CD4-positive, alpha-beta T cell (primary cell): ENCODE results near the gene GEMIN7. TPM values are rescaled to one million over a fixed set of nuclear protein-coding genes. Genes with fewer than 3 reads are reported as not detected.

Experiments
- ATAC-seq: fragments of 200-7000 bp; cut with Tn5 transposase; one replicate; pipeline ENCODE4 v1.10.0; 2022; ENCODE audit warnings: mild to moderate bottlenecking; ENCODE audit not compliant: poor library complexity
- CTCF ChIA-PET: fragments of 350-600 bp; sonication (Branson Sonifier 250); formaldehyde crosslinking; loops from one replicate; lab custom pipeline; 2021; ENCODE audit warnings: antibody characterized with exemption, inconsistent platforms; lab: Charles Lee
- POLR2A ChIA-PET: fragments of 350-600 bp; sonication (Branson Sonifier 250); formaldehyde crosslinking; loops from one replicate; lab custom pipeline; 2021; ENCODE audit warnings: antibody characterized with exemption, inconsistent platforms; lab: Charles Lee
- DNase-seq, 14 experiments: peaks; one replicate each; pipeline ENCODE4 v3.0.0-alpha.2; 2013 to 2020; ENCODE audit warnings: mixed read lengths in 2 of 14
- H3K27ac ChIP-seq, 2 donors: one replicate each; pipeline versions ENCODE4 v1.5.1 to v1.7.0; 2013; ENCODE audit warnings: low read length in 2 of 2, low read depth in 1 of 2, mild to moderate bottlenecking in 1 of 2
- H3K27me3 ChIP-seq, 2 experiments: 1 replicate in 1 of 2; 2 replicates in 1 of 2; pipeline versions ENCODE4 v1.6.1 to v1.7.0; 2013; ENCODE audit warnings: low read length in 2 of 2, control low read depth in 1 of 2, mild to moderate bottlenecking in 1 of 2, moderate library complexity in 1 of 2; ENCODE audit not compliant: insufficient read depth in 2 of 2, control insufficient read depth in 1 of 2
- H3K36me3 ChIP-seq: one replicate; pipeline ENCODE4 v1.6.1; 2013; ENCODE audit warnings: low read length, control low read depth; ENCODE audit not compliant: insufficient read depth
- H3K4me1 ChIP-seq: one replicate; pipeline ENCODE4 v1.6.1; 2013; ENCODE audit warnings: low read length, control low read depth; ENCODE audit not compliant: insufficient read depth
- H3K4me3 ChIP-seq: one replicate; pipeline ENCODE4 v1.5.1; 2013; ENCODE audit warnings: mild to moderate bottlenecking, low read length, moderate library complexity
- H3K9me3 ChIP-seq, 2 experiments: 1 replicate in 1 of 2; 2 replicates in 1 of 2; pipeline versions ENCODE4 v1.6.1 to v1.7.0; 2013; ENCODE audit warnings: low read length in 2 of 2, mild to moderate bottlenecking in 2 of 2, control low read depth in 1 of 2, moderate library complexity in 1 of 2; ENCODE audit not compliant: control insufficient read depth in 1 of 2, insufficient read depth in 1 of 2
- H3K27ac Mint-ChIP-seq: one replicate; pipeline ENCODE4 v1.8.0; 2020; ENCODE audit warnings: mixed read lengths
- H3K27me3 Mint-ChIP-seq: one replicate; pipeline ENCODE4 v1.8.0; 2021; ENCODE audit warnings: mixed read lengths
- H3K36me3 Mint-ChIP-seq: one replicate; pipeline ENCODE4 v1.8.0; 2021; ENCODE audit warnings: low read depth, mixed read lengths
- H3K4me1 Mint-ChIP-seq: one replicate; pipeline ENCODE4 v1.8.0; 2021; ENCODE audit warnings: low read depth, mixed read lengths
- H3K4me3 Mint-ChIP-seq: one replicate; pipeline ENCODE4 v1.8.0; 2020; ENCODE audit warnings: mild to moderate bottlenecking, mixed read lengths
- H3K9me3 Mint-ChIP-seq: one replicate; pipeline ENCODE4 v1.8.0; 2020; ENCODE audit warnings: mixed read lengths
- CTCF ChIP-seq: fragments of 200-600 bp; IDR thresholded peaks from one replicate; pipeline ENCODE4 v1.8.0; 2022; ENCODE audit warnings: antibody characterized with exemption, mild to moderate bottlenecking
- intact Hi-C, 2 experiments: fragments of 100-400 bp; cut with DNase I in 1 of 2; cut with micrococcal nuclease in 1 of 2; formaldehyde crosslinking; loops; one replicate each; pipeline versions ENCODE4 v1.15.1 to v1.9.0; 2023 to 2025; cut with DNase I, micrococcal nuclease
- total RNA-seq, 174 experiments: library from RNA in 2 of 174; stranded (reverse) in 2 of 174; gene quantifications; one replicate each; pipeline ENCODE4 v1.2.3 and lab custom pipeline; 2021 to 2026

Gene GEMIN7
- total RNA-seq, 2 experiments from 2014 or later, result 4.0 to 4.8 TPM

- DNase-seq (no peak), ATAC-seq (no peak)
- H3K27ac Mint-ChIP-seq, result no peak overlapping the region
- ChIA-PET CTCF (no interaction called here), POLR2A (no interaction called here)
- H3K27me3 Mint-ChIP-seq, result no peaks in the 10 kb centered on the region
- intact Hi-C loops, result no loop called here
- H3K4me1 ChIP-seq, result peaks cover 12% of the 10 kb centered on the region
- H3K9me3 Mint-ChIP-seq, result no peaks in the 10 kb centered on the region
- no peak for TF ChIP-seq CTCF
- H3K27me3 ChIP-seq, result no peaks in the 10 kb centered on the region
- H3K4me3 Mint-ChIP-seq, result no peak overlapping the region
- no peak overlapping the region for H3K27ac ChIP-seq
- H3K4me3 ChIP-seq, result no peak overlapping the region
- peaks cover 35% of the 10 kb centered on the region for H3K36me3 Mint-ChIP-seq
- H3K4me1 Mint-ChIP-seq, result no peaks in the 10 kb centered on the region
- H3K9me3 ChIP-seq, result no peaks in the 10 kb centered on the region
- H3K36me3 ChIP-seq, result peaks cover 49% of the 10 kb centered on the region
Observed at GRCh38 chr19:45070861-45071544, 8.1 kb upstream of the GEMIN7 start.

DNA sequence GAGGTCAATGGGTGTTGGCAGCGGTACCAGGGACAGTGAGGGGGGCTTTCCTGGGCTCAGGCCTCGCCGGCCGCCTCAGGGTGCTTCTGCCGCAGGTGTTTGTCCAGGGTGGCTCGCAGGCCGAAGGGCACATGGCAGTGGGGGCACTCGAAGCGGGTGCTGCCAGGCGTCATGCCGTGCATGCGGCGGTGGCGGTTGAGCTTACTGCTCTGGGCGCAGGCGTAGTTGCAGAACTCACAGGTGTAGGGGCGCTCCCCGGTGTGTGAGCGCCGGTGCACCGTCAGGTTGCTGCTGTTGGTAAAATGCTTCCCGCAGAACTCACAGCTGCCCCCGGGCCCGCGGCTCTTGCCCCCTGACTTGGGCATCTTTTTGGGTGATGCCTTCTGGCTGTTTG is 7.5 kb upstream of the GEMIN7 start:
- Histone ChIP-seq H3K36me3 (peaks cover 48% of the 10 kb centered on the region), H3K4me3 (no peak overlapping the region), H3K27me3 (no peaks in the 10 kb centered on the region), H3K9me3 (no peaks in the 10 kb centered on the region), H3K27ac (no peak overlapping the region), H3K4me1 (peaks cover 16% of the 10 kb centered on the region)
- peaks cover 3% of the 10 kb centered on the region for H3K4me1 Mint-ChIP-seq
- no peak overlapping the region for H3K4me3 Mint-ChIP-seq
- TF ChIP-seq CTCF, result no peak
- intact Hi-C loops, result no loop called here
- peaks cover 34% of the 10 kb centered on the region for H3K36me3 Mint-ChIP-seq
- H3K27ac Mint-ChIP-seq, result no peak overlapping the region
- ChIA-PET CTCF (no interaction called here), POLR2A (no interaction called here)
- H3K9me3 Mint-ChIP-seq, result no peaks in the 10 kb centered on the region
- H3K27me3 Mint-ChIP-seq, result no peaks in the 10 kb centered on the region
- DNase-seq, result no peak
- ATAC-seq, result no peak

- no peak for TF ChIP-seq CTCF
- DNase-seq (no peak), ATAC-seq (no peak)
- ChIA-PET CTCF (no interaction called here), POLR2A (no interaction called here)
- H3K9me3 ChIP-seq, result no peaks in the 10 kb centered on the region
- peaks cover 23% of the 10 kb centered on the region for H3K4me1 ChIP-seq
- intact Hi-C loops, result no loop called here
- no peak overlapping the region for H3K27ac Mint-ChIP-seq
- peaks cover 42% of the 10 kb centered on the region for H3K36me3 ChIP-seq
- H3K4me3 Mint-ChIP-seq, result no peak overlapping the region
- H3K36me3 Mint-ChIP-seq, result peaks cover 29% of the 10 kb centered on the region
- no peaks in the 10 kb centered on the region for H3K27me3 ChIP-seq
- H3K4me3 ChIP-seq, result no peak overlapping the region
- H3K9me3 Mint-ChIP-seq, result no peaks in the 10 kb centered on the region
- no peak overlapping the region for H3K27ac ChIP-seq
- H3K27me3 Mint-ChIP-seq, result no peaks in the 10 kb centered on the region
- peaks cover 9% of the 10 kb centered on the region for H3K4me1 Mint-ChIP-seq
Observed at GRCh38 chr19:45071969-45072790, 6.9 kb upstream of the GEMIN7 start.
